ENCODE results near the gene ZBTB7C. TPM values are rescaled to one million over a fixed set of nuclear protein-coding genes. Genes with fewer than 3 reads are reported as not detected.

The ZBTB7C gene
- total and polyA plus RNA-seq, 8 donors, result 3.0 to 47.8 (median 19.3) TPM

GRCh38 chr18:48183613-48184012, 225.6 kb downstream of the ZBTB7C start:
- no peak for DNase-seq
- no peaks in the 10 kb centered on the region for H3K27me3 ChIP-seq
- TF ChIP-seq EP300 (IDR thresholded peaks at IDR 0.05) (no peak), POLR2AphosphoS5 (IDR thresholded peaks at IDR 0.05) (no peak), CTCF (IDR thresholded peaks at IDR 0.05) (no peak), POLR2A (IDR thresholded peaks at IDR 0.05) (no peak)

DNA sequence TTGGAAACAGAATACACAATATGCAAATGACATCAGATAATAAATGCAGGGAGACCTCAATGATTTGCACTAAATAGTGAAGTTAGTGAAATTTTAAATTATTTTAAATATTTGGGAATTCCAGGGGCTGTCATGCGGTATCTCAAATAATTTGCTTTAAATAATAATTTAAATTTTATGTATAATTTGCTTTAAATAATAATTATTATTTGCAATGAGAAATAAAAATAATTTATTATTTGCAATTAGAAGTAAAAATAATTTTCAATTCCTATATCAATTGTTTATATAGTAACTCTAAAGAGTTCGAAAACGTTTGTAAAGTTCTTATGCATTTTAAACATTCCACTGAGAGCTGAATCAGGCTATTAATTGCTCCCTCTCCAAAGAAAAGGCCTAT, 226.4 kb downstream of the ZBTB7C start:
- H3K27me3 ChIP-seq, result no peaks in the 10 kb centered on the region
- TF ChIP-seq EP300 (IDR thresholded peaks at IDR 0.05), result no peak
- no peak for TF ChIP-seq CTCF (IDR thresholded peaks at IDR 0.05)
- no peak for TF ChIP-seq POLR2A (IDR thresholded peaks at IDR 0.05)
- no peak for TF ChIP-seq POLR2AphosphoS5 (IDR thresholded peaks at IDR 0.05)
- no peak for DNase-seq
- no peak overlapping the region for H3K27ac ChIP-seq
- H3K4me1 ChIP-seq, result peaks cover 0 to 11% (median 0%) of the 10 kb centered on the region in 4 donors
- intact Hi-C loops (cut with DNase I; ENCODE audit: low total_unique reads), result no loop called here
- no peak overlapping the region for H3K4me3 ChIP-seq
- no peaks in the 10 kb centered on the region for H3K9me3 ChIP-seq
- no peaks in the 10 kb centered on the region for H3K36me3 ChIP-seq
- 79 to 88% (median 81%) methylated on average over 3 of the region's 3 CpGs for WGBS, 5 donors

More at GRCh38 chr18:48183613-48184012, 225.6 kb downstream of the ZBTB7C start:
- 85 to 95% (median 93%) methylated on average over 2 of the region's 2 CpGs for WGBS, 5 donors
- intact Hi-C loops (cut with DNase I; ENCODE audit: low total_unique reads), result no loop called here
- Histone ChIP-seq H3K4me1 (peaks cover 0 to 11% (median 0%) of the 10 kb centered on the region in 4 donors), H3K27ac (no peak overlapping the region), H3K9me3 (no peaks in the 10 kb centered on the region), H3K36me3 (no peaks in the 10 kb centered on the region), H3K4me3 (no peak overlapping the region)

GRCh38 chr18:48181857-48182256, 227.3 kb downstream of the ZBTB7C start:
- Histone ChIP-seq H3K27me3 (no peaks in the 10 kb centered on the region), H3K4me1 (peaks cover 0 to 11% (median 0%) of the 10 kb centered on the region in 4 donors), H3K27ac (no peak overlapping the region), H3K9me3 (no peaks in the 10 kb centered on the region), H3K4me3 (no peak overlapping the region), H3K36me3 (no peaks in the 10 kb centered on the region)
- no peak for TF ChIP-seq POLR2AphosphoS5 (IDR thresholded peaks at IDR 0.05)
- no peak for TF ChIP-seq POLR2A (IDR thresholded peaks at IDR 0.05)
- no peak for TF ChIP-seq CTCF (IDR thresholded peaks at IDR 0.05)
- no peak for TF ChIP-seq EP300 (IDR thresholded peaks at IDR 0.05)
- no peak for DNase-seq
- 62 to 75% (median 72%) methylated on average over 4 of the region's 4 CpGs for whole genome bisulfite sequencing, 5 donors
- intact Hi-C loops (cut with DNase I; ENCODE audit: low total_unique reads), result no loop called here

DNA sequence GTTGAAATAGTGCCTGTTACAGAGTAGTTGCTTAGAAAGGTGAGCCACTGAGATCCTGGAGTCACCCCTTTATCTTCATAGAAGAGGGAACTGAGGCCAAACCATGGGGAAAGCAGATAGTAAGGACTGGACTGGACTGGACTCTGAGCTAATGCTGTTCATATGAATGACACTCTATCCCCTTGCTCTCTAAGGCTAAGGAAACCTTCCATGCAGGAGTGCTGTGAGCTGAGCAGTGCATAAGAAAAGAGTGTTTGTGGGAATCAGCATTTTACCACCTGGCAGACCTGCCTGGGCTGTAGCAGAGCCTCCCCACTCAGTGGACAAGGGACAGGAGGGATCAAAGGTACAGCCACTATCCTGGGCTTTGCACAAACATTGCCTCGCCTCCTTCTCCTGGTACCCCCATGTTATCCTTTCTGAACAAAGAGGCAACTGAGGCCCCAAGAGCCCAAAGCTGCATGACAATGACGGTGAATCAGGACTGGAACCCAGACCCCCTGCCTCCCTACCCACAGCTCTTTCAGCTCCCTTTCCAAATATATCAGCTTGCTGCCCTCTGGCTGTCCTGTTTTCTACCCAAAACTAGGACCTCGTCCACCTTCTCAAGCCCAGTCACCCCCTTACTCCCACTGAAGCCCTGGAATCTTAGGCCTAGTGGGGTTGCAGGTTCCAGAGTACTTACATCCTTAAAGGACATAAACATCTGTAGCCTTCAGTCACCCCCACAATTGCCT, 227.9 kb downstream of the ZBTB7C start:
- intact Hi-C loops (cut with DNase I; ENCODE audit: low total_unique reads), result no loop called here
- H3K27me3 ChIP-seq, result no peaks in the 10 kb centered on the region
- H3K9me3 ChIP-seq, result no peaks in the 10 kb centered on the region
- H3K36me3 ChIP-seq, result no peaks in the 10 kb centered on the region
- H3K27ac ChIP-seq, result no peak overlapping the region
- no peak for TF ChIP-seq POLR2AphosphoS5 (IDR thresholded peaks at IDR 0.05)
- H3K4me1 ChIP-seq, result peaks cover 0 to 6% (median 0%) of the 10 kb centered on the region in 4 donors
- DNase-seq, result peak in 1 of 2 donors; percentile 13
- 92 to 97% (median 93%) methylated on average over 3 of the region's 3 CpGs for WGBS, 5 donors
- no peak overlapping the region for H3K4me3 ChIP-seq

DNA sequence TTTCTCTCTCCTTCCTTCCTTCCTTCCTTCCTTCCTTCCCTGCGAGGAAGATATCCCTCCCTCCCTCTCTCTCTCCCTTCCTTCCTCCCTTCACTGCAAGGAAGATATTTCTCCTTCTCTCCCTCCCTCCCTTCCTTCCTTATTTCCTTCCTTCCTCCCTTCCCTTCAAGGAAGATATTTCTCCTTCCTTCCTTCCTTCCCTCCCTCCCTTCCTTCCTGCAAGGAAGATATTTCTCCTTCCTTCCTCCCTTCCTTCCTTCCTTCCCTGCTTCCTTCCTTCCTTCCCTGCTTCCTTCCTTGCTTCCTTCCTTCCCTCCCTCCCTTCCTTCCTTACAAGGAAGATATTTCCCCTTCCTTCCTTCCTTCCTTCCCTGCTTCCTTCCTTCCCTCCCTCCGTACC, 229.5 kb downstream of the ZBTB7C start:
- H3K9me3 ChIP-seq, result no peaks in the 10 kb centered on the region
- H3K36me3 ChIP-seq, result no peaks in the 10 kb centered on the region
- no peak overlapping the region for H3K4me3 ChIP-seq
- TF ChIP-seq CTCF (IDR thresholded peaks at IDR 0.05) (no peak), POLR2A (IDR thresholded peaks at IDR 0.05) (no peak), EP300 (IDR thresholded peaks at IDR 0.05) (no peak), POLR2AphosphoS5 (IDR thresholded peaks at IDR 0.05) (no peak)
- H3K27me3 ChIP-seq, result no peaks in the 10 kb centered on the region
- no peak overlapping the region for H3K27ac ChIP-seq
- intact Hi-C loops (cut with DNase I; ENCODE audit: low total_unique reads), result no loop called here
- DNase-seq, result no peak
- no peaks in the 10 kb centered on the region for H3K4me1 ChIP-seq
- WGBS, 5 donors, result 73 to 91% (median 82%) methylated on average over 2 of the region's 2 CpGs
